HUES48 (cell line): ENCODE data around the gene DOK1.

ENCODE experiments used
- H3K27ac ChIP-seq: one replicate; pipeline ENCODE4 v1.7.0; 2013; ENCODE audit warnings: low read depth, low read length, inconsistent platforms
- H3K27me3 ChIP-seq: 2 replicates; pipeline ENCODE4 v1.6.1; 2013; ENCODE audit warnings: mild to moderate bottlenecking, low read length; ENCODE audit not compliant: control insufficient read depth, insufficient read depth
- H3K36me3 ChIP-seq: 2 replicates; pipeline ENCODE4 v1.6.1; 2013; ENCODE audit warnings: low read length; ENCODE audit not compliant: control insufficient read depth, insufficient read depth
- H3K4me1 ChIP-seq: 2 replicates; pipeline ENCODE4 v1.6.1; 2013; ENCODE audit warnings: mild to moderate bottlenecking, low read length; ENCODE audit not compliant: control insufficient read depth, insufficient read depth
- H3K4me3 ChIP-seq: 2 replicates; pipeline ENCODE4 v1.5.1; 2013; ENCODE audit warnings: mild to moderate bottlenecking, low read depth, low read length
- H3K9ac ChIP-seq: 2 replicates; pipeline ENCODE4 v1.6.1; 2013; ENCODE audit warnings: mild to moderate bottlenecking, low read depth, low read length, moderate library complexity
- H3K9me3 ChIP-seq: 2 replicates; pipeline ENCODE4 v1.6.1; 2013; ENCODE audit warnings: low read length; ENCODE audit not compliant: control insufficient read depth, insufficient read depth

DOK1 gene

GRCh38 chr2:74553892-74554819, at the start of gene DOK1, which contains the start of gene LOXL3:
TSS of gene DOK1 (plus strand) at chr2:74554720. CDS start at chr2:74554755, 35 bp downstream.
TSS of gene LOXL3 (minus strand) at chr2:74553942. CDS start at chr2:74552634, 1,308 bp downstream.
- Histone ChIP-seq H3K4me3 (peak within 1 kb of the TSS; percentile 74), H3K9me3 (no peaks in the 10 kb centered on the region), H3K9ac (peak within 1 kb of the TSS; percentile 46), H3K27ac (peak within 1 kb of the TSS; percentile 93), H3K4me1 (peaks cover 11% of the 10 kb centered on the region; the same call in 1 of the 2 replicates), H3K27me3 (peaks cover 51% of the 10 kb centered on the region), H3K36me3 (no peaks in the 10 kb centered on the region; the same call in 1 of the 2 replicates)

DNA sequence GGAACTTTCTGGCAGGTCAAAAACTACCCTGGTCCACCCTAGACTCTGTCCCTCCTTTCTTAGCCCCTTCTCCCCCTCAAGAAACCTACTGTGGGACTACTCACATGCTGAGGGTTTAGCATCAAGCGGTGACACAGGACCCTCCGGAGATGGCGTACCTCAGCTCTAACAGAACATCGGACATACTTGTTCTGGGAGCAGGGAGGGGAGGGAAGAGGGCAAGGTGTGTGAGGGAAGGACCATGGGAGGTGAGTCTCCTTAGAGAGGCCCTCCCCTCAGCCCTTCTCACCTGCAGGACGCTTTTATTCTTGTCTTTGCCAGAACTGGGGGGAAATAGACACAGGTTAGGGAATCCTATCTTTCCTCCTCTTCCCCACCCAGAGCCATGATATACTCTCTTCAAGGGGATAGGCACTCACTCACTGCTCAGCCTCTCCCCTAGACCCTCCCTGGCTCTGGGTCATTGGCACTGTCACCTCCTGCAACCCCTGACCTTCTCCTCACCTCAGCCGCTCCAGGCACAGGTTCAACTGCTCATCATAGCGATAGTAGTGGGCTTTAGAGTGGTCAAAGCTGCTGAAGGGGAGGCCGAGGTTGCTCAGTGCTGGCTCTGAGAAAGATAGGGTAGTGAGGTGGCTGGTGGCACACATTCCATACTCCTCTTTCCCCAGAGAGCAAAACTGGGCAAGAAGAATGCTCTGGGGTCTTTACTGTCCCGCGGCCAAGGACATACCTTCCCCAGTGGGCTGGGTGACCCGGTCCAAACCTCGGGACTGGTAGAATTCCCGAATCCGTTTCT, 48.9 kb upstream of the DOK1 start:
- H3K9ac ChIP-seq, result no peak overlapping the region
- no peak overlapping the region for H3K4me3 ChIP-seq
- H3K27ac ChIP-seq, result no peak overlapping the region

GRCh38 chr2:74507145-74507925, 47.2 kb upstream of the DOK1 start, which contains the start of gene PCGF1:
TSS of gene PCGF1 (minus strand) at chr2:74507695. CDS start at chr2:74507668, 27 bp downstream.
- Histone ChIP-seq H3K4me3 (peak within 1 kb of the TSS; percentile 93), H3K4me1 (peaks cover 12% of the 10 kb centered on the region; the same call in 1 of the 2 replicates), H3K36me3 (peaks cover 10% of the 10 kb centered on the region; the same call in 1 of the 2 replicates), H3K9me3 (no peaks in the 10 kb centered on the region), H3K9ac (peak within 1 kb of the TSS; percentile 93), H3K27ac (peak within 1 kb of the TSS; percentile 100), H3K27me3 (peaks cover 74% of the 10 kb centered on the region)

More for the DNA sequence above, 48.9 kb upstream of the DOK1 start:
- no peaks in the 10 kb centered on the region for H3K9me3 ChIP-seq
- peaks cover 12% of the 10 kb centered on the region; the same call in 1 of the 2 replicates for H3K4me1 ChIP-seq
- peaks cover 74% of the 10 kb centered on the region for H3K27me3 ChIP-seq
- peaks cover 10% of the 10 kb centered on the region; the same call in 1 of the 2 replicates for H3K36me3 ChIP-seq

DNA sequence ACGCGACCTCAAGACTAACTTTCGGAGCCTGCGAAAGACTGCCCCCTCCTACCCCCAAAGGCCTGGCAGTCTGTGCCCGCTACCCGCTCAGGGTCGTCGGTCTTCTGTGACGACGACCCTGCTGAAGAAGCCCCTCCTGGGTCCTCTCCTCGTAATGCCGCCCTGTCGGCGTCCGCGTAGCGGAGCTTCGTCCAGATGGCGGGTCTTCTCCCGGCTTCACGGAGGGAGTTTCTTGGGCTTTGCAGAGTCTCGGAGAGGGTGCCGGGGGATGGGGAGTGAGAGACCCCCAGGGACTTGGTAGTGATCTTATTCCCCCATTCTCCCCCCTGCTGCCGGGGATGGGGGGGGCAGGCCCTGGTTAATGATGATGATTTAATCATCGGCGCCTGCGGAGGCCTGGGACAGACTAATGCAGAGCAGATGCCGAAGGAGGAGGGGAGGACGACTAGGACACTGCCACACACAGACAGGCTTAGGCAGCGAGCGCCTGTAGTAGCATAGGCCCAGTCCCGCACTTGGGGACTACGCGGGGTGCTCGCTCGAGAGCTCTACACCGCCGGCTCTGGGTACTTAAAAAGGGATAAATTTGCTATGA, 46.5 kb upstream of the DOK1 start:
- Histone ChIP-seq H3K4me1 (peaks cover 12% of the 10 kb centered on the region; the same call in 1 of the 2 replicates), H3K36me3 (peaks cover 10% of the 10 kb centered on the region; the same call in 1 of the 2 replicates), H3K9me3 (no peaks in the 10 kb centered on the region), H3K27me3 (peaks cover 74% of the 10 kb centered on the region), H3K4me3 (peak overlapping the region; percentile 93), H3K9ac (peak overlapping the region; percentile 93), H3K27ac (peak overlapping the region; percentile 100)

DNA sequence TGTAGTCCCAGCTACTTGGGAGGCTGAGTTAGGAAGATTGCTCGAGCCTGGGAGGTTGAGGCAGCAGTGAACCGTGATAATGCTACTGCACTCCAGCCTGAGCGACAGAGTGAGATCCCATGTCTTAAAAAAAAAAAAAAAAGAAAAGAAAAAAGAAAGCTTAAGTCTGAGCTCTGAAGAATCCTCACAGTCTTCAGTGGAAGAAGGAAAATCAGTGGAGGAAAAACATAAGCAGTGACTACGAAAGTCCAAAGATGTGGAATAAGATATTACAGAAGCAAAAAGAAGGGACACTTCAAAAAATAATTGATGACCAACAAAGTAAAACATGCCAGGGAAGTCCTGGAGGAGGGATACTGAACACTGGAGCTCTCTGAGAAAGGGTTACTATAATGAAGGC, 44.2 kb upstream of the DOK1 start:
- H3K9me3 ChIP-seq, result no peaks in the 10 kb centered on the region
- H3K9ac ChIP-seq, result no peak overlapping the region
- peaks cover 19% of the 10 kb centered on the region for H3K4me1 ChIP-seq
- peaks cover 4% of the 10 kb centered on the region; the same call in 1 of the 2 replicates for H3K36me3 ChIP-seq
- peaks cover 74% of the 10 kb centered on the region for H3K27me3 ChIP-seq
- no peak overlapping the region for H3K4me3 ChIP-seq
- no peak overlapping the region for H3K27ac ChIP-seq

DNA sequence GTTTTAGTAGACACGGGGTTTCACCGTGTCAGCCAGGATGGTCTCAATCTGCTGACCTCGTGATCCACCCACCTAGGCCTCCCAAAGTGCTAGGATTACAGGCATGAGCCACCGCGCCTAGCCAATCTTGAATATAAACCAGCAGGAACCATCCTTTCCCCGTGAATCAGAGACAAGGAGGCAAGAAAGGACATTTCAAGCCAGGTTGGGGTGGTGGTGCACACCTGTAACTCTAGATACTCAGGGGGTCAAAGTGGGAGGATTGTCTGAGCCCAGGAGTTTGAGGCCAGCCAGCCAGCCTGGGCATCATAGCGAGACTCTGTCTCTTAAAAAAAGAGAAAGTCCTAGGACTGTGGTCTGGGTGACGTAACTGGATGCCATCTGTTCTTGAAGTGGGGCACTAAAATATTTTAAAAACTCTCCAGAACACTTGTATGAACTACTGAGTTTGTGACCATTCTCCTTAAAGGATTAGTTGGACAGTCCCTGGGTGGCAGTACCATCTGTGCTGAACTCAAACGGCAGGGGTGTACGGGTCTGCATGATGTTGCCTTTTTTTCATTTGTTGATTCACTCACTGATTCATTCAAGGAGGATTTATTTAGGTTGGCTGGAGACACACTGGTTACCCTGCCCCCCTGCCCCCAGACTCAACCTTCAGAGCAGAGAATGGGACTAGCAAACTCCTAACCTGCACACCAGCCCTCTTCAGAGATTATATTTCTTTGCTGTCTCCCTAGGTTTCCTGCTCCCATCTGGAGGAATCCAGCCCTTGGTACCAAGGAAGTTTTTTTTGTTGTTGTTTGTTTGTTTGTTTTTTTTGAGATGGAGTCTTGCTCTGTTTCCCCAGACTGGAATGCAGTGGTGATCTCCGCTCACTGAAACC, 43.2 kb upstream of the DOK1 start:
- peaks cover 19% of the 10 kb centered on the region for H3K4me1 ChIP-seq
- no peaks in the 10 kb centered on the region; the same call in 1 of the 2 replicates for H3K9me3 ChIP-seq
- H3K27ac ChIP-seq, result no peak overlapping the region
- H3K36me3 ChIP-seq, result no peaks in the 10 kb centered on the region
- no peak overlapping the region for H3K9ac ChIP-seq
- H3K27me3 ChIP-seq, result peaks cover 80% of the 10 kb centered on the region
- H3K4me3 ChIP-seq, result no peak overlapping the region

GRCh38 chr2:74512744-74513604, 41.5 kb upstream of the DOK1 start:
- peak overlapping the region; percentile 57 for H3K4me3 ChIP-seq
- H3K4me1 ChIP-seq, result peaks cover 13% of the 10 kb centered on the region
- H3K9ac ChIP-seq, result no peak overlapping the region
- H3K27me3 ChIP-seq, result peaks cover 96% of the 10 kb centered on the region
- no peak overlapping the region for H3K27ac ChIP-seq
- no peaks in the 10 kb centered on the region for H3K36me3 ChIP-seq
- peaks cover 7% of the 10 kb centered on the region for H3K9me3 ChIP-seq

DNA sequence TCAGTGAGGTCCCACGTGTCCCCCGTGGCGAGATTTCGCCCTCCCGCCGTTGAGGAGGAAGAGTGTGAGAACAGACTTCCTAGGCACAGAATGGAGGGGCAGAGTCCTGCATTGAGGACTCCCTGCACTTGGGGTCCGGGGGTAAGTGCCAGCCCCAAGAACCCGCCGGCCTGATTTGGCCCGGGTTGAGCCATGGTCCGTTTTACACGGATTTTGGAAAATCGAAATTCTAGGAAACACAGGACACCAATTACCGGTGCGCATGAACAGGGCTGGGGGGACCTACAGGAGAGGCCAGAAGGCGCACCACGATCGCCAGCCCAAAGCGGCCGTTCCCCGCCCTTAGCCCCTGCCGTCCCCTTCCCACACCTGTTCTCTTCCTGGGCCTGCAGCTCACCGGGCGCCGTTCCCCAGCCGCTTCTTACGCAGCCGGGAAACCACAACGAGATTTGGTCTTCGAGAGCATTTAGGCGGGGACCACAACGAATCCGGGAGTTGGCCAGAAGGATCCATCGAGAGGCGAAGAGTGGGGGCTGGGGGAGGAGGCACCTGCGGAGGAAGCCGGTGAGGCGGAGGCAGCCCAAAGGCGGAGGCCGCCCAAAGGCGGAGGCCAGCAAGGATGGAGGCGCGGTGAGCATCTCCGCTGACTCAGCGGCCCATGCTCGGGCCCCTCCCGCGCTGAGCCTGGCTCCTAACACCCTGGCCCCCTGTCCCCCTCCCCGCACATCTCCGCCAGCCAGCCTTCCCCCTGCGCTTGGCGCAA, 40.7 kb upstream of the DOK1 start:
- H3K27ac ChIP-seq, result no peak overlapping the region
- peaks cover 7% of the 10 kb centered on the region for H3K9me3 ChIP-seq
- peaks cover 100% of the 10 kb centered on the region for H3K27me3 ChIP-seq
- peaks cover 8% of the 10 kb centered on the region for H3K4me1 ChIP-seq
- no peaks in the 10 kb centered on the region for H3K36me3 ChIP-seq
- peak overlapping the region; percentile 57 for H3K4me3 ChIP-seq
- H3K9ac ChIP-seq, result no peak overlapping the region
